Cardiac septum (tissue), 1 donor: ENCODE results near the gene CCL25. TPM values are rescaled to one million over a fixed set of nuclear protein-coding genes. Genes with fewer than 3 reads are reported as not detected.
"Not testable (repeated sequence)": the region's sequence is repeated elsewhere in the genome, so short reads cannot be mapped to it uniquely, and the experiment has no call there.

Experiments used
- DNase-seq: peaks from one replicate; pipeline ENCODE4 v3.0.0-alpha.2; 2020; ENCODE audit warnings: low spot score
- intact Hi-C: fragments of 100-400 bp; cut with DNase I; formaldehyde crosslinking; loops from one replicate; pipeline ENCODE4 v1.14.0; 2022
- long read RNA-seq: library from polyadenylated mRNA; unstranded; transcript quantifications from one replicate; pipeline ENCODE4 v2.0.0, GENCODE V29; 2021
- total RNA-seq: library from RNA; stranded (reverse); fragmentation: NEBNext Ultra II Directional; extraction: Animal tissue kit (Norgen Biotek cat#: 25700); gene quantifications from one replicate; pipeline ENCODE4 v1.2.1, GENCODE V29; 2021
- donor health status: DM: no; HTN: no; CAD: no.

Gene CCL25, protein sequence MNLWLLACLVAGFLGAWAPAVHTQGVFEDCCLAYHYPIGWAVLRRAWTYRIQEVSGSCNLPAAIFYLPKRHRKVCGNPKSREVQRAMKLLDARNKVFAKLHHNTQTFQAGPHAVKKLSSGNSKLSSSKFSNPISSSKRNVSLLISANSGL
- not detected for total RNA-seq
- long read RNA-seq, result 0 reads

DNA sequence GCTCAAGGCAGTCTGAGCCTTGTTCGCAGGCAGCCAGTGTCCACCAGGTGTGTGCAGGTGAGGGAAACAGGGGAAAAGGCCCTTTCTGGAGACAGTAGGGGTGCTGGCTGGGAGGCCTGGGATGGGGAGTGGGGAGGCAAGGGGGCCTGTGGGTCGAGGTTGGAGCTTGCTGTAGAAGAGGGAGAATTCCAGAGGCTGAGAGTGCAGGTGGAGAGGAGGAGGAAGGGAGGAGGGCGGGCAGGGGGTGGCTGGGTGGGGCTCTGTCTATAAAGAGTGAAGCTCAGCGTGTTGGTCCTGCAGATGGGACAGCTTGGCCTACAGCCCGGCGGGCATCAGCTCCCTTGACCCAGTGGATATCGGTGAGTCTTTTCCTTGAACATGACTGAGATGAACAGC lies at the start of gene CCL25:
Gene CCL25, plus strand, starts transcription at position 297 of the 396 bp plus-strand sequence. CDS start 290 bp downstream, outside the sequence.
- no peak for DNase-seq
- intact Hi-C loops, result no loop called here

DNA sequence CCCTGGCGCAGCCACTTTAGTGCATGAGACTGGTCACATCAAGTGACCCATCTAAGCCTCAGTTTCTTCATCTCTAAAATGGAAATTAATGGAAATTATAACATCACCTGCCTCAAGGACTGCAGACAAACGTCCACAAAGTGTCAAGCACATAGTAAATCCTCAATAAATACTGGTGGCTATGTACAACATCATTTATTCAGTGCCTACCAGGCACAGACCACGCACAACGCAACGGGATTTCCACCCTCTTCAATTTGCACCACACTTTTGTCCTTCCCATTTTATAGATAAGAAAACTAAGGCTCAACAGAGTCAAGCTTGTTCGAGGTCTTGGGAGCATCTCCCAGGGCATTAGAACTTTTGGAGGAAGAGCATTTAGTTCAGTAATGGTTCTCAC lies 48.6 kb upstream of the CCL25 start:
- intact Hi-C loops, result loop anchor here (10.0 kb wide), 1 partner anchor 151 kb away; no protein-coding TSS in a partner anchor
- no peak for DNase-seq

DNA sequence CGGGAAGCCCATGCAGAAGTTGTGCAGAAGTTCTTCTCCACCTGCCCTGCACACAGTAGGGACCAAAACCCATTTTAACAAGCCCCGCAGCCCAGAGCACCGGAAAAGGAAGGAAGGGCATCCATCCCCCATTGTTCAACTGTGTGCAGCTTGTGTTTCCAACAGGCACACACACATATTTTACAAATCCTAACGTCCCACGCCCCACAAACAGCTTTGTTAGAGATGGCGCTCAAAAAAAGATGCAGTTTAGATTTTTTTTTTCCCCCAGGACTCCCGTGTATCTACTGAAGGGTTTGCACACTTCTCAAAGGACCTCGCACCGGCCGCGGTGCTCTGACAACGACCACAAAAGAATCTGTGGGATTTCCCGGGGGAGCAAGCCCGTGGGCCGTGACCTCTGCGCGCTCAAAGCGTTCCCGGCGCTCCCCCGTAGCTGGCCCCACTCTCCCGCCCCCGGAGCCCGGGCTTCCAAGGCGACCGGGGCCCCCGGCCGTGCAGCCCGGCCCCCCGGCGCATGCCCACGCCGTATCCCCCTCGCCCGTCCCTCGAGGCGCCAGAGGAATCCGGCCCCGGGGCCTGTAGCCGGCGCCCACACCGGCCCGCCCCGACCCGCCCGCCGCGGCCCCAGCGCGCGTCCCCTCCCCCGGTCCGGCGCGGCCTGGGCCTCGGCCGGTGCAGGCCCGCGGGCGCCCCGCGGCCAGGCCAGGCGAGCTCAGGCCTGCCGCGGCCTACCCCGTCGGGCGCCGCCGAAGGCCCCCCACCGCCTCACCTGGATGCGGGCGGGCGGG lies 47.6 kb upstream of the CCL25 start:
- no peak for DNase-seq
- intact Hi-C loops, result loop anchor here (10.0 kb wide), 1 partner anchor 150 kb away; no protein-coding TSS in a partner anchor

DNA sequence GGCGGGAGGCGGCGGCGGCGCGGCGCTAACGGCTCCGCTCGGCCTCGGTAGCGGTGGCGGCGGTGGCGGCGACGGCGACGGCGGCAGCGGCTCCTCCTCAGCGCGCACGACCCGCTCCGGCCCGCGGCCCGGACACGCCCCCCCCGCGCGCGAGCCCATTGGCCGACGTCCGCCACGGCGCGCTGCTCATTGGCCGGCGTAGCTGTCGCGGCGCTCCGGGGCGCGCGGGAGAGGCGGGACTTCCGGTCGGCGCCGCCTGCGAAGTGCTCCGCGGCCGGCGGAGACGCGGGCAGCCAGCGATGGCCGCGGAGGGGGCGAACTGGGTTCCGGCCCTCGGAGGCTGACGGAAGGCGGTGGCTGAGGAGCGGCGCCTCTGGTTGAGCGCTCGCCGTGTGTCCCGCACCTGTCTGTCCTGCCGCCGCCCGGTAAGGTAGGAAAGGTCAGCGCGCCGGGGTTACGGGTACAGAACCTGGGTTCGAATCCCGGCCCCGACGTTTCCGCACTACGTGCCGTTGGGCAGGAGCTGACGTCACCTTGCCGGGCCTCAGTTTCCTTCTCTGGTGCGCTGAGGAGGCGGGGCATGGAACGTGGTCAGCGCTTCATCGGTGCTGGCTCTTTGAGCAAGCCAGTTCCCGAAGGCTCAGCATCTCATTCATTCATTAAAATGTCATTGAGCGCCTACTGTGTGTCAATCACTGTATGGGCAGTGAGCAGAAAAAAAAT lies 46.9 kb upstream of the CCL25 start, which contains the start of gene ELAVL1:
Gene ELAVL1, minus strand, starts transcription at position 108 of the 723 bp plus-strand sequence. CDS start 13,826 bp downstream, outside the sequence.
- intact Hi-C loops, result loop anchor here (10.0 kb wide), 1 partner anchor 149 kb away; no protein-coding TSS in a partner anchor
- DNase-seq, result peak; percentile 91

DNA sequence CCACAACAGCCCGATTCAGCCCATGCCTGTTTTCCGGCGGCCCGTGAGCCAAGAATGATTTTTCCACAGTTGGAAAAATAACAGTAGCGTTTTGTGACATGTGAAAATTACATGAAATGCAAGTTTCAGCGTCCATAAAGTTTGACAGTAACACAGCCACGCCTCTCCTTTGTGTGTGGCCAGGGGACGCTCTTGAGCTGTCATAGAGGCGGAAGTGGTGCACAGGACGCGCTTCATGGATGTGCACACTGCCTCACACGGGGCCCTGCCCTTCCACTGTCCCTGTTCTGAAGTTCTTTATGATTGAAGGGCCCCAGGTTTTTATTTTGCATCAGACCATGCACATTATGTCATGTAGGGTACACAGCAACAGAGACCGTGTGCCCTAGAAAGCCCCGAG lies 34.8 kb upstream of the CCL25 start:
- intact Hi-C loops, result no loop called here
- no peak for DNase-seq

DNA sequence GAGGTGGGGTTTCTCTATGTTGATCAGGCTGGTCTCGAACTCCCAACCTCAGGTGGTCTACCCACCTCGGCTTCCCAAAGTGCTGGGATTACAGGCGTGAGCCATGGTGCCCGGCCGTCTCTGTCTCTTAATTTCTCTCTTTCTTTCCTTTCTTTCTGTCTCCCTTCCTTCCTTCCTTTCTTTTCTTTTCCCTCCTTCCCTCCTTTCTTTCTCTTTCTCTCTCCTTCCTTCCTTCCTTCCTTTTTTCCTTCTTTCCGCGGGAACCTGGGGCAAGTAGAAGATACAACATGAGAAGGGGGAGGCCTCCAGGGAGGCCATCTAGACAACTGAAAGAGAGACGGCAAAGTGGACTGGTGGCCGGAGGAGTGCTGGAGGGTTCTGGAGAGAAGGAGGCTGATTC lies 31.9 kb upstream of the CCL25 start:
- intact Hi-C loops, result no loop called here
- DNase-seq, result no peak

DNA sequence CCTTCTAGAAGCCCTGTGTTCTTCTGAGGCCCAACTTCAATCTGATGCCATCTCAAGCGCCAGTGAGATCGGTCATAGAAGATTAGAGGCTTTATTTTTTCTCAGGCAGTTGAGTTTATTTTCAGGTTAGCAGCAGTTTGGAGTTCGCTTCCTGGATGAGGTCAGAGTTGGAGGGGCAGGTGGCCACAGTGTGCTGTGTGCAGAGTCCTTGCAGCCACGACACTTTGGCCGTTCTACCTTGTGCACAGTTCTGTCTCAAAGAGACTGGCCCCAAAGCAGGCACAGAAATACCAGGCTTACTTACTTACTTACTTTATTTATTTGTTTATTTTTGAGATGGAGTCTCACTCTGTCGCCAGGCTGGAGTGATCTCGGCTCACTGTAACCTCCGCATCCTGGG lies 31.2 kb upstream of the CCL25 start:
- intact Hi-C loops, result no loop called here
- DNase-seq, result no peak

DNA sequence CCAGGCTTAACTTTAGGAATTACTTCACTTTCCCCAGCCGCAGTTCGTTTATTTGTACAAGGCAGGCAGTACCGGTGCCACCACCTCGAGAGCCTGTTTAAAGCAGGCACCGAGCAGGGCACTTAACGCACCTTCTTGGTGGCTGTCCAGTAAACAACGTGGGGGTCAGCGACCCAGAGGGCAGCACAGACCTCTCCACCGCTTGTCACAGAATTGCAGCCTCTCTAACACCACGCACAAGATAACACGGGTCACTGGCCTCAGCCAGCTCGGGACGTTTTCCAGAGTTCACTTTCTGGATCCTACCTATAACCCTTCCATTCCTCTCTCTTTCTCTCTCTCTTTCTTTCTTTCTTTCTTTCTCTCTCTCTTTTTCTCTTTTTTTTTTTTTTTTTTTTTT lies 30.3 kb upstream of the CCL25 start:
- intact Hi-C loops, result no loop called here
- DNase-seq, result no peak

DNA sequence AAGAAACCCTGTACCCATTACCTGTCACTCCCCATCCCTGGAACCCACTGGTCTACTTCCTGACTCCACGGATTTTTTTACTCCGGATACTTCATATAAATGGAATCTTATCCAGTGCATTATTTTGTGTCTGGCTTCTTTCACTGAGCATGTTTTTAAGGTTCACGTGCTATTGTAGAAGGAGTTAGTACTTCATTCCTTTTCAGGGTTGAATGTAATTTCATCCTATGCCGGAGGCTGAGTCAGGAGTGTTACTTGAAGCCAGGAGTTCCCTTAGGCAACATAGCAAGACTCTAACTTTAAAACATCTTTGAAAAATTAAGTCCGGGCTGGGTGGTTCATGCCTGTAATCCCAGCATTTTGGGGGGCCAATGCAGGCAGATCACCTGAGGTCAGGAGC lies 29.2 kb upstream of the CCL25 start:
- intact Hi-C loops, result no loop called here
- no peak for DNase-seq

DNA sequence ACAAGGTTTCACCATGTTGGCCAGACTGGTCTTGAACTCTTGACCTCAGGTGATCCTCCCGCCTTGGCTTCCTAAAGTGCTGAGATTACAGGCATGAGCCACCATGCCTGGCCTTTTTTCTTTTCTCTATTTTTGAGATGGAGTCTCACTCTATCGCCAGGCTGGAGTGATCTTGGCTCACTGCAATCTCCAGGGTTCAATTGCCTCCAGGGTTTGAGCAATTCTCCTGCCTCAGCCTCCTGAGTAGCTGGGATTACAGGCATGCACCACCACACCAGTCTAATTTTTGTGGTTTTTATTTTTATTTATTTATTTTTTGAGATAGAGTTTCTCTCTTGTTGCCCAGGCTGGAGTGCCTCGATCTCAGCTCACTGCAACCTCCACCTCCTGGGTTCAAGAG lies 28.3 kb upstream of the CCL25 start:
- intact Hi-C loops, DNase-seq: not testable (repeated sequence)

DNA sequence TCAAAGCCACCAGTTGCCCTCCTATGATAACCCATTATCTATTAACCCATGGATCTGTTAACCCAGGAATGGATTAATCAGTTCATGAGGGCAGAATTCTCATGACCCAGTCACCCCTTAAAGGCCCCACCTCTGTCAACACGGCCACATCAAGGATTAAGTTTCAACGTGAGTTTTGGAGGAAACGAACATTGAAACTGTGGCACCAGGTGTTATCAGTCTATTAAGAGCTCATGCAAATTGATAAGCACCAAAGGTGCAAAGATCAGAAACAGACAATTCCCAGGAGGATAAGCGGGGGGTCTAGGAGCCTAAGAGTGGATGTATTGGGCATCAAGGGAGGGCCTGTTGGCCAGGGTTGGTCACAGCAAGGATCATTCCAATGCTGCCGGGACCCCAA lies 27.2 kb upstream of the CCL25 start:
- DNase-seq, result no peak
- intact Hi-C loops, result no loop called here

DNA sequence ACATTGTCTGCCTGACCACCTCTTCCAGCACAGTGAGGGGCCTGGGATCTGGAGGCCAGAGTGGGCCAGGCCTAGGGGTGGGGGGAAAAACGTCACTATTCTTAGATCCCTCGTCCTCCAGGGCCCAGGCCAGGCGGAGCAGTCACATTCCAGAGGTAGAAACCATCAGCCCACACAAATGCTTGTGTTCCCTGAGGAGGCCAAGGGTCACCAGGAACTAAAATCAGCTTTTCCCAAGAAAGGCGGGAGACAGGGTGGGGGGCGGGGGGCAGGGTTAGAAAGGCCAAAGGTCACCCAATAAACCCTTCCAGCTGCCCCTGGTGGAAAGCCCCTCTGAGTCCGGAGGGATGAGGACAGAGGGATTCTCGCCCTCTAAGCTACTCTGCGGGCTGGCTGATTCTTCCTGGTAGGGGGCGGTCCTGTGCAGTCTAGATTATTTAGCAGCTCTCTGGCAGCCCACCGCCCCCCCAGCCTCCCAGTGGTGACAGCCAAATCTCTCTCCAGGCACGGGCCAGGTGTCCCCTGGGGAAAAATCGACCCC lies 23.5 kb upstream of the CCL25 start:
- no peak for DNase-seq
- intact Hi-C loops, result no loop called here

DNA sequence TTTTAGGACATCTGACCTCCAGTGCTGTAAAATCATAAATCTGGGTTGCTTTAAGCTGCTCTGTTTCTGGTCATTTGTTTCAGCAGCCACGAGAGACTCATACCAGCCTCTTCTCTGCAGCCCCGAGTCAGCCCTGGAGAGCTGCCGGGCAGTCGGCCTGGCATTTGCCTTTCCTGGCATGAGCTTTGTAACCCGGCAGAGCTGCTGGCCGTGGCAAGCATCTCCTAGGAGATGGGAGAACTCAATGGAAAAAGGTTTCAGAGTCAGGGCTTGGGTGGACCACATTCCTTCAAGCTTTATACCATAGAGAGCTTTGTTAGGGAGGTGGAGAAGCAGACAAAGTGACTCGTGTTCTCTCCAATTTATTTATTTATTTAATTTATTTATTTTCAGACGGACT lies 21.6 kb upstream of the CCL25 start:
- intact Hi-C loops, result no loop called here
- no peak for DNase-seq

DNA sequence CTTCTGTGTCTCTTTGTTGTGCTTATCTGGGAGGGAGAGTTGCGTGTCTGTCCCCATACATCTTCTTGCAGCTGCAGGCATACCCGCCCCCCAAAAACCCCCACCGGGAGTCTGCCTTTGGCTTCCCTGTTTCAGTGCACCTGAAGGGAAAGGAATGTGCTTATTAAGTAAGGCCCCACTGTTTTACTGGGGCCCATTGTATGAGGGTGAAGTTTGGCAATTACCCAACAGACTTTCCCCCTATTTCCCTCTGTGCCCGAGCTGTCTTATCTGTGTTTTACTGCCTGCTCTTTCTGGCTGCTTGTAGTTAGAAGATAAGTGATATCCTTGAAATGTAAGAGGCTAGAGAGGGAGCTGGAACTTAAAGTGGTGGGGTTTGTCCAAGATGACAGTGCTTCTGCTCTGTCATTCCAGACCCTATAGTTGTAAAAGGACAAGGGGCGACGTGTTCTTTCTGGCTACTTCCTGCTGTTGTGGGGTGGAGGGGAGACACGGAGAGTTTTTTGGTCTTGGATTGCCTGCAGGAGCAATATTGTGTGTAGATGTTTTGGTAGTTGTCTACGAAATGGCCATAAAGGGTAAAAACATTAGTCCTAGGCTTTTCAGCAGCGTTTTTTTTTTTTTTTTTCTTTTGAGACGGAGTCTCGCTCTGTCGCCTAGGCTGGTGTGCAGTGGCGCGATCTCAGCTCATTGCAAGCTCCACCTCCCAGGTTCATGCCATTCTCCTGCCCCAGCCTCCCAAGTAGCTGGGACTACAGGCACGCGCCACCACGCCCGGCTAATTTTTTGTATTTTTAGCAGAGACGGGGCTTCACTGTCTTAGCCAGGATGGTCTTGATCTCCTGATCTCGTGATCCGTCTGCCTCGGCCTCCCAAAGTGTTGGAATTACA lies 19.0 kb upstream of the CCL25 start:
- DNase-seq, intact Hi-C loops: not testable (repeated sequence)

DNA sequence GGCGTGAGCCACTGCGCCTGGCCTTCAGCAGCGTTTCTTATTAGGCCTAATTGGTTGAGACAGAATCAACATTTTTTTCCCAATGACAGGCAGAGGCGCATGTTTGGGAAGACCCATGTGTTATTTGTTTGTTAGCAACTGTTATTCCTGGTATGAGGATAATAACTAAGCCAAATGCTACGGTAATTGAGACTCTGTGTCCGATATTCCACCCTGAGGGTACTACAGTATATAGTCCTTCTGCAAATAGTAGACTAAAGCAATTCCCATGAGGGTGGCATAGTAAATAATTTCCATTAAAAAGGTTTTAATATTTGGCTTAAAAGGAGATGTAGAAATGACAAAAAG lies 18.4 kb upstream of the CCL25 start:
- intact Hi-C loops, result no loop called here

DNA sequence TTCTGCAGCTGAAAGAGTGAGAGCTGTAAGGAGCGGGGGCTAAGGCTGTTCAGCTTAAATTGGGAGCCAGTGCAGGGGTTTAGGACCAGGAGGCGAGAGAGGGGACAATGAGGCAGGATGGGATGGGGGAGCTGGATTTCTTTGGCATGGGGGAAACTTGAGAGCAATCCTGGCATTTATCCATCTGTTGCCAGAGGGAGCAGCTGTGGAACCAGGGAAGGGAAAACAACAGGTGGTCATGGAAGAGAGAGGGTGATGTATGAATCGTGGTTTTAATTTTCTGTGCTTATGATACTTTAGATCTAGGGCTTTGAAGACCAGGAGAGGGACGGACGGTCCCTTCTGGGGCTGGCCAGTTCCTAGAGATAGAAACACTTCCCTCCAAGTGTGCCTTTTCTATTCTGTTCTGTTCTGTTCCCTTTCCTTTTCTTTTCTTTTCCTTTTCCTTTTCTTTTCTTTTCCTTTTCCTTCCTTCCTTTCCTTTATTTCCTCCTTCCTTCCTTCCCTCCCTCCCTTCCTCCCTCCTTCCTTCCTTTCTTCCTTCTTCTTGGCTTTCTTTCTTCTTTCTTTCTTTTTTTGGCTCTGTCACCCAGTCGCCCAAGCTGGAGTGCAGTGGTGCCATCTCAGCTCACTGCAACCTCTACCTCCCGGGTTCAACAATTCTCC lies 16.0 kb upstream of the CCL25 start:
- intact Hi-C loops, result no loop called here
- no peak for DNase-seq

More for the DNA sequence above, 18.4 kb upstream of the CCL25 start:
- DNase-seq, result no peak

DNA sequence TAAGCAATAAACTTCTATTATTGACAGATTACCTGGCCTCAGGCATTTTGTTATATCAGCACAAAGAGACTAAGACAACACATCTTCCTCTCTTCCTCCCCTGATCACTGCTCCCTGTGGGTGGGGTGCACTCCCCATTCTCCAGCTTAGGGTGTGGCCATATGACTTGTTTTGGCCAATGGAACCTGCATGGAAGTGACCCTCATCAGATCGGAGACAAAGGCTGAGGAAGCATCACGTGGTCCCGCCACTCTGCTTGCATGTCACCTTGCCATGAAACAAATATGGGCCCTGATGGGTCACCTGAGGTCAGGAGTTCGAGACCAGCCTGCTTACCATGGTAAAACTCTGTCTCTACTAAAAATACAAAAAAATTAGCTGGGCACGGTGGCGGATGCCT lies 13.7 kb upstream of the CCL25 start:
- intact Hi-C loops, result no loop called here
- no peak for DNase-seq

DNA sequence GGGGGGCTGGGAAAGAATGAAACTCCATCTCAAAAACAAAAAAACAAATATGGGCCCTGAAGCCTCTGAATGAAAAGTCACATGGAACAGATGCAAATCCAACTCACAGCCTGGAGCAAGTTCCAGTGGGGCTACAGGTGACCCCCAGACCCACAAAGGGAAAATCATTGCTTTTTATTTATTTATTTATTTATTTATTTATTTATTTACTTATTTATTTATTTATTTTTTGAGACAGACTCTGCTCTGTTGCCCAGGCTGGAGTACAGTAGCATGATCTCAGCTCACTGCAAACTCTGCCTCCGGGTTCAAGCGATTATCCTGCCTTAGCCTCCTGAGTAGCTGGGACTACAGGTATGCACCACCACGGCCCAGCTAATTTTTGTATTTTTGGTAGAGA lies 13.3 kb upstream of the CCL25 start:
- no peak for DNase-seq
- intact Hi-C loops, result no loop called here

DNA sequence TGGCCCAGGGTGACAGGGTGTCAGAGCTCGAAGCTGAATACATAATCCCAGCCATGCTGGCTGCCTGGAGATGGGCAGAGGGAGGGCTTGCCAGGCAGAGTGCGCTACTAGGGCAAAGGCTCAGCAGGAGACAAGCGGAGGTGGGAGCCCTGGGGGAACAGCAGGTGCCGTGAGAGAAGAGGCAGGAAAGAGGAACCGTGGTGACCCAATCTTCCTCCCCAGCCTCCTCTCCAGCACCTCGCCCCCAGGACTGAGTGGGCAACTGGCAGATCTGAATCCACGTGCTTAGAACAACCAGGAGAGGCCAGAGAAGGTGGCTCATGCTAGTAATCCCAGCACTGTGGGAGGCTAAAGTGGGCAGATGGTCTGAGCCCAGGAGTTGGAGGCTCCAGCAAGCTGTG lies 11.0 kb upstream of the CCL25 start:
- DNase-seq, result no peak
- intact Hi-C loops, result no loop called here
